IMR-90 (cell line): ENCODE measurements around the gene CELF6.

Experiments used
- BHLHE40 ChIP-seq: fragments of 150-350 bp; IDR thresholded peaks from 2 replicates; pipeline ENCODE4 v1.6.1; 2016; ENCODE audit warnings: mild to moderate bottlenecking, low read depth, low read length
- CEBPB ChIP-seq: IDR thresholded peaks from 2 replicates; pipeline ENCODE4 v1.6.1; 2012; ENCODE audit warnings: low read depth, low read length, improper control_type of control experiment
- CTCF ChIP-seq: conservative IDR thresholded peaks from 2 replicates; pipeline ENCODE4 v1.5.1; 2012; ENCODE audit warnings: mild to moderate bottlenecking, low read depth, low read length, improper control_type of control experiment
- FOS ChIP-seq: fragments of 150-350 bp; IDR thresholded peaks from 2 replicates; pipeline ENCODE4 v1.6.1; 2016; ENCODE audit warnings: low read depth, low read length
- MAZ ChIP-seq: IDR thresholded peaks from 2 replicates; pipeline ENCODE4 v1.6.1; 2012; ENCODE audit warnings: low read depth, mild to moderate bottlenecking, low read length, improper control_type of control experiment, moderate library complexity, borderline replicate concordance
- NFE2L2 ChIP-seq: fragments of 150-350 bp; IDR thresholded peaks from 2 replicates; pipeline ENCODE4 v1.6.1; 2016; ENCODE audit warnings: low read depth, mild to moderate bottlenecking, low read length
- POLR2A ChIP-seq: IDR thresholded peaks from 2 replicates; pipeline ENCODE4 v1.6.1; 2012; ENCODE audit warnings: mild to moderate bottlenecking, low read depth, low read length
- USF2 ChIP-seq: fragments of 150-350 bp; IDR thresholded peaks from 2 replicates; pipeline ENCODE4 v1.6.1; 2017; ENCODE audit warnings: mild to moderate bottlenecking, antibody characterized with exemption, low read length, low read depth

GRCh38 chr15:72345806-72346205, 25.8 kb upstream of the CELF6 start:
- TF ChIP-seq BHLHE40 (no peak), POLR2A (no peak), NFE2L2 (no peak), FOS (no peak), MAZ (no peak), CTCF (no peak), CEBPB (no peak), USF2 (no peak)
